MM.1S (cell line): ENCODE data around the gene TMPRSS13.

Experiments
- CTCF ChIP-seq: fragments of 300-600 bp; sonication (generic); IDR thresholded peaks from 2 replicates; pipeline ENCODE4 v1.5.1; 2016; ENCODE audit warnings: antibody characterized with exemption, low read length, mixed read lengths
- EZH2 ChIP-seq: fragments of 300-600 bp; sonication (generic); optimal IDR thresholded peaks from 2 replicates; pipeline ENCODE3; 2017; ENCODE audit warnings: low read depth, mild to moderate bottlenecking, antibody characterized with exemption, low read length, mixed read lengths
- EZH2phosphoT487 ChIP-seq: fragments of 300-600 bp; sonication (generic); IDR thresholded peaks from 2 replicates; pipeline ENCODE4 v1.6.1; 2018; ENCODE audit warnings: antibody characterized with exemption, low read length

- TF ChIP-seq CTCF (no peak), EZH2 (no peak), EZH2phosphoT487 (no peak)
These were observed 42.8 kb upstream of the TMPRSS13 start for GRCh38 chr11:117972044-117972443.
